DOHH2 (cell line): Measurements from ENCODE around the gene ARMC9.

Experiments used
- CTCF ChIP-seq: fragments of 200-600 bp; sonication (generic); IDR thresholded peaks from one replicate; pipeline ENCODE4 v1.5.1; 2014; ENCODE audit warnings: antibody characterized with exemption, mild to moderate bottlenecking, low read depth, low read length; ENCODE audit not compliant: poor library complexity, severe bottlenecking
- EZH2phosphoT487 ChIP-seq: fragments of 200-600 bp; sonication (generic); IDR thresholded peaks from 2 replicates; pipeline ENCODE4 v1.6.1; 2017; ENCODE audit warnings: borderline replicate concordance, mild to moderate bottlenecking, antibody characterized with exemption, low read length, moderate library complexity, mixed read lengths

- TF ChIP-seq EZH2phosphoT487, result no peak
- TF ChIP-seq CTCF, result no peak
Measured at GRCh38 chr2:231235217-231235616, 36.8 kb downstream of the ARMC9 start.
